Activated CD8-positive, alpha-beta memory T cell treated with anti-CD3 and anti-CD28 coated beads for 1 hour (primary cell): ENCODE results near the gene PRMT1.

Experiments used
- DNase-seq, 2 donors: peaks; one replicate each; pipeline ENCODE4 v3.0.0-alpha.2; 2020; ENCODE audit warnings: low read depth in 1 of 2; ENCODE audit errors: extremely low read depth in 1 of 2

PRMT1 gene

GRCh38 chr19:49667473-49667872 lies 9.6 kb upstream of the PRMT1 start:
- no peak for DNase-seq

- DNase-seq = no peak
Observed at GRCh38 chr19:49669516-49669915, 7.6 kb upstream of the PRMT1 start.

GRCh38 chr19:49672131-49672919 lies 4.7 kb upstream of the PRMT1 start:
- DNase-seq = peak; percentile 45 to 66

GRCh38 chr19:49676136-49676783 lies 811 bp upstream of the PRMT1 start:
- DNase-seq = peak in 1 of 2 donors; percentile 29

- peak; percentile 88 to 98 for DNase-seq
Observed at GRCh38 chr19:49676784-49677230, 264 bp upstream of the PRMT1 start.

GRCh38 chr19:49677901-49678674 lies 1.0 kb downstream of the PRMT1 start:
- peak; percentile 52 to 74 for DNase-seq

GRCh38 chr19:49678985-49679770 lies 2.1 kb downstream of the PRMT1 start:
- DNase-seq = no peak

- DNase-seq = no peak
Observed at GRCh38 chr19:49679771-49680413, 2.8 kb downstream of the PRMT1 start.

- peak; percentile 83 to 94 for DNase-seq
Observed at GRCh38 chr19:49680421-49681351, 3.6 kb downstream of the PRMT1 start.

- no peak for DNase-seq
Observed at GRCh38 chr19:49681830-49682229, 4.8 kb downstream of the PRMT1 start.

GRCh38 chr19:49682274-49682673 lies 5.2 kb downstream of the PRMT1 start:
- DNase-seq = no peak

- no peak for DNase-seq
Observed at GRCh38 chr19:49683814-49684250, 6.8 kb downstream of the PRMT1 start.

GRCh38 chr19:49684251-49684982 lies 7.3 kb downstream of the PRMT1 start:
- DNase-seq = no peak

GRCh38 chr19:49684983-49685553 lies 8.0 kb downstream of the PRMT1 start:
- no peak for DNase-seq

GRCh38 chr19:49685845-49686332 lies 8.8 kb downstream of the PRMT1 start:
- no peak for DNase-seq

GRCh38 chr19:49686503-49687088 lies 9.5 kb downstream of the PRMT1 start:
- DNase-seq = no peak

GRCh38 chr19:49687150-49687549 lies 10.1 kb downstream of the PRMT1 start:
- DNase-seq = no peak
